ENCODE measurements around the gene GSG1L.

Gene GSG1L

GRCh38 chr16:27978876-27979275, 84.6 kb downstream of the GSG1L start:
- H3K4me3 ChIP-seq (ENCODE audit: low read depth, low read length), result no peak overlapping the region
- no peak for DNase-seq (ENCODE audit: low read depth)
- no peak for TF ChIP-seq CTCF (IDR thresholded peaks at IDR 0.05; ENCODE audit: control insufficient read depth, extremely low read depth, insufficient read depth)

GRCh38 chr16:27977966-27978365, 85.5 kb downstream of the GSG1L start:
- TF ChIP-seq CTCF (IDR thresholded peaks at IDR 0.05; ENCODE audit: control insufficient read depth, extremely low read depth, insufficient read depth), result no peak

GRCh38 chr16:27976990-27977389, 86.5 kb downstream of the GSG1L start:
- no peak overlapping the region for H3K4me3 ChIP-seq (ENCODE audit: low read depth, low read length)
- TF ChIP-seq CTCF (IDR thresholded peaks at IDR 0.05; ENCODE audit: control insufficient read depth, extremely low read depth, insufficient read depth), result no peak
- no peak for DNase-seq (ENCODE audit: low read depth)

More at GRCh38 chr16:27977966-27978365, 85.5 kb downstream of the GSG1L start:
- no peak for DNase-seq (ENCODE audit: low read depth)
- no peak overlapping the region for H3K4me3 ChIP-seq (ENCODE audit: low read depth, low read length)

GRCh38 chr16:27974896-27975540, 88.5 kb downstream of the GSG1L start:
- no peak for DNase-seq (ENCODE audit: low read depth)
- no peak overlapping the region for H3K4me3 ChIP-seq (ENCODE audit: low read depth, low read length)
- no peak for TF ChIP-seq CTCF (IDR thresholded peaks at IDR 0.05; ENCODE audit: control insufficient read depth, extremely low read depth, insufficient read depth)

- H3K4me3 ChIP-seq (ENCODE audit: low read depth, low read length), result no peak overlapping the region
- TF ChIP-seq CTCF (IDR thresholded peaks at IDR 0.05; ENCODE audit: control insufficient read depth, extremely low read depth, insufficient read depth), result no peak
- no peak for DNase-seq (ENCODE audit: low read depth)
Observed at GRCh38 chr16:27973678-27974077, 89.8 kb downstream of the GSG1L start.

GRCh38 chr16:27972500-27972899, 91.0 kb downstream of the GSG1L start:
- no peak overlapping the region for H3K4me3 ChIP-seq (ENCODE audit: low read depth, low read length)

More at GRCh38 chr16:27972500-27972899, 91.0 kb downstream of the GSG1L start:
- peak; percentile 66 for DNase-seq (ENCODE audit: low read depth)
- peak; percentile 88 for TF ChIP-seq CTCF (IDR thresholded peaks at IDR 0.05; ENCODE audit: control insufficient read depth, extremely low read depth, insufficient read depth)
